ENCODE data around the gene KIF1B. TPM values are rescaled to one million over a fixed set of nuclear protein-coding genes. Genes with fewer than 3 reads are reported as not detected.

KIF1B gene
- total RNA-seq, 4 donors from 2014 or later: 63.1 to 83.8 (median 71.2) TPM

- no peaks in the 10 kb centered on the region for H3K4me1 ChIP-seq
- peaks cover 9 to 86% of the 10 kb centered on the region in 2 donors for H3K36me3 ChIP-seq
- no peak overlapping the region for H3K27ac ChIP-seq
- no peak overlapping the region for H3K4me3 ChIP-seq
- no peaks in the 10 kb centered on the region for H3K9me3 ChIP-seq
- 69 to 72% methylated on average over 2 of the region's 2 CpGs for WGBS, 2 donors (ENCODE audit: low coverage in 1 of 2)
- TF ChIP-seq POLR2A (IDR thresholded peaks at IDR 0.05) (no peak), CTCF (IDR thresholded peaks at IDR 0.05) (no peak), POLR2AphosphoS5 (IDR thresholded peaks at IDR 0.05) (no peak), EP300 (IDR thresholded peaks at IDR 0.05) (no peak)
- H3K27me3 ChIP-seq: no peaks in the 10 kb centered on the region
- no peak for ATAC-seq
Measured at GRCh38 chr1:10340930-10341590, 130.7 kb downstream of the KIF1B start.

DNA sequence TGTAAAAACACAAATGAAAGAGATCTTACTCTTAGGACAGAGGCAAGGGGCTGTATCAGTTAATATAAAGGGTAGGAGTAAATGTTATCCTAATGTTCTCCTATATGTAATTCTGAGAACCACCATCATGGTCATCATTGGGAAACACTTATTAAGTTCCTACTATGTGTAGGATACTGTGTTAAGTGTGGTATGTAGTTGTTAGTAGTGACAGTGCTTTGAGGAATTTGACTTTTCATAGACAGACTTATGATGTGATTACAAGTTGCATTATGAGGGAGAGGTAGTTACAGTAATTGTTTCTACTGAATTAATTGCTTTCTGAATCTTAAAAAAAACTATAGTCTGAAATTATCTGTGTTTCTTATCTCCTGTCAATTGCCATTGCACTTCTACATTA lies 136.7 kb downstream of the KIF1B start:
- H3K4me1 ChIP-seq: no peaks in the 10 kb centered on the region
- H3K9me3 ChIP-seq: no peaks in the 10 kb centered on the region
- TF ChIP-seq CTCF (IDR thresholded peaks at IDR 0.05): no peak
- no peak for TF ChIP-seq POLR2A (IDR thresholded peaks at IDR 0.05)
- TF ChIP-seq EP300 (IDR thresholded peaks at IDR 0.05): no peak
- TF ChIP-seq POLR2AphosphoS5 (IDR thresholded peaks at IDR 0.05): no peak
- no peak overlapping the region for H3K4me3 ChIP-seq
- no peaks in the 10 kb centered on the region for H3K27me3 ChIP-seq
- no peak for ATAC-seq
- no peak overlapping the region for H3K27ac ChIP-seq
- peaks cover 6 to 100% of the 10 kb centered on the region in 2 donors for H3K36me3 ChIP-seq

GRCh38 chr1:10353282-10353681 lies 142.9 kb downstream of the KIF1B start:
- no peaks in the 10 kb centered on the region for H3K9me3 ChIP-seq
- no peaks in the 10 kb centered on the region for H3K4me1 ChIP-seq
- ATAC-seq: no peak
- no peak overlapping the region for H3K4me3 ChIP-seq
- H3K27ac ChIP-seq: no peak overlapping the region
- H3K36me3 ChIP-seq: peaks cover 0 to 82% of the 10 kb centered on the region in 2 donors
- H3K27me3 ChIP-seq: no peaks in the 10 kb centered on the region
- WGBS, 2 donors (ENCODE audit: low coverage in 1 of 2): 49% methylated on average over 4 of the region's 4 CpGs; no CpG with 5 or more reads in 1 of the 2 donors
- TF ChIP-seq POLR2A (IDR thresholded peaks at IDR 0.05): no peak
- no peak for TF ChIP-seq CTCF (IDR thresholded peaks at IDR 0.05)
- TF ChIP-seq POLR2AphosphoS5 (IDR thresholded peaks at IDR 0.05): no peak
- TF ChIP-seq EP300 (IDR thresholded peaks at IDR 0.05): no peak

DNA sequence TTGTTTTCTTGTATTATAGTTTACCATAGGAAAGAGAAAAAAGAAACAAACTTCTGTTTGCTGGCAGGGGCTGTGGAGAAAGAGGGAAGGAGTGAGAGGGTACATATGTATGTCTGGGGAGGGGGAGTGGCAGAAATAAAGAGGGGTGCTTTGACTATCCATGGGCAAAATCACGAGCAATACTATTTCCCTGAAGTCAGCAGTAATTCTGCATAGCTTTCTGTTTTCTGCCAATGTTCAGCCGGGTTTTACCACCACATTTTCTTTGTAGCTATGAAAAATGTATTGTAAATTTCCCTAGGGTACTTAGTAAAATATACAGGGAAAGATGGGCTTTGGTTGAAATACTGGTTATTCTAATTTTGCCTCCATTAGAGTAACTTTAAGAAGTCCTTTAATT lies 143.3 kb downstream of the KIF1B start:
- Histone ChIP-seq H3K27me3 (no peaks in the 10 kb centered on the region), H3K4me3 (no peak overlapping the region), H3K27ac (no peak overlapping the region), H3K36me3 (peaks cover 0 to 78% of the 10 kb centered on the region in 2 donors), H3K9me3 (no peaks in the 10 kb centered on the region), H3K4me1 (no peaks in the 10 kb centered on the region)
- TF ChIP-seq EP300 (IDR thresholded peaks at IDR 0.05) (no peak), CTCF (IDR thresholded peaks at IDR 0.05) (no peak), POLR2A (IDR thresholded peaks at IDR 0.05) (no peak), POLR2AphosphoS5 (IDR thresholded peaks at IDR 0.05) (no peak)
- ATAC-seq: no peak
- 39 to 61% methylated on average over 2 of the region's 2 CpGs for WGBS, 2 donors (ENCODE audit: low coverage in 1 of 2)

DNA sequence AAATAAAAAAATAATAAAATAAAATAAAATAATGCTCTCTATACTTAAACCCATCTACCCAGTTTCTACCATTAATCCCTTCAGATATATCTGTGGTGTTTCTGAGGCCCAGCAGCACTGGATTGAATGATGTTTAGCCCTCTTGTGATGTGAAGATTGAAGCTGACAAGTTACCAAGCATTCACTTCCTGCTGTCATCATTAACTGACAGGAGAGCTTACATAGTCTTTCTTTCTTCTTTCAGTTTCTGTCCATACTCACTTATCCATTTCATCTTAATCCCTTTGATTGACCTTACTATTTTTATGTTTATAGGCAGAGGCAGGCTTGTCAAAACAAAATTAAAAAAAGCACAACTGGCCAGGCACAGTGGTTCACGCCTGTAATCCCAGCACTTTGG lies 149.7 kb downstream of the KIF1B start:
- H3K9me3 ChIP-seq: no peaks in the 10 kb centered on the region
- peaks cover 0 to 66% of the 10 kb centered on the region in 2 donors for H3K36me3 ChIP-seq
- H3K4me1 ChIP-seq: peaks cover 0 to 19% (median 0%) of the 10 kb centered on the region in 3 donors
- no CpG with 5 or more reads among the region's 1 CpG for WGBS, 2 donors (ENCODE audit: low coverage in 1 of 2)
- ATAC-seq: no peak
- TF ChIP-seq POLR2A (IDR thresholded peaks at IDR 0.05) (no peak), EP300 (IDR thresholded peaks at IDR 0.05) (no peak), CTCF (IDR thresholded peaks at IDR 0.05) (no peak), POLR2AphosphoS5 (IDR thresholded peaks at IDR 0.05) (no peak)
- no peaks in the 10 kb centered on the region for H3K27me3 ChIP-seq
- H3K27ac ChIP-seq: no peak overlapping the region
- no peak overlapping the region for H3K4me3 ChIP-seq

Measured in gastroesophageal sphincter (tissue), 4 donors.